Muscle of back (tissue), 13 donors: Measurements from ENCODE around the gene VANGL2. TPM values are rescaled to one million over a fixed set of nuclear protein-coding genes. Genes with fewer than 3 reads are reported as not detected.

Experiments
- DNase-seq, 3 donors: peaks; one replicate each; pipeline versions ENCODE4 v3.0.0 to v3.0.0-alpha.2; 2013
- long read RNA-seq, 9 donors: transcript quantifications; one replicate each; lab custom pipeline, GENCODE V29; 2026
- polyA plus RNA-seq, 10 donors: library from polyadenylated mRNA; unstranded; fragments of 120-200 nt; gene quantifications; one replicate each; pipeline ENCODE4 v1.2.1, GENCODE V29; 2013; ENCODE audit not compliant: insufficient read length in 10 of 10

VANGL2 gene
- polyA plus RNA-seq: 10 to 100 TPM in 3 of 10 donors, 1 to 10 TPM in 7; 7.5 to 18.7 (median 9.6) TPM
- long read RNA-seq, donor 1, full-length matches to known transcripts: 1 of 1 reads
- long read RNA-seq, donor 1, partial matches to known transcripts: 0 of 1 reads
- long read RNA-seq, donor 1, other reads (novel, unspliced or antisense): 0 of 1 reads
- long read RNA-seq, donor 2, full-length matches to known transcripts: 2 of 7 reads
- long read RNA-seq, donor 2, partial matches to known transcripts: 5 of 7 reads
- long read RNA-seq, donor 2, other reads (novel, unspliced or antisense): 0 of 7 reads
- long read RNA-seq, donor 3: 0 reads
- long read RNA-seq, donor 4: 0 reads
- long read RNA-seq, donor 5, full-length matches to known transcripts: 4 of 14 reads
- long read RNA-seq, donor 5, partial matches to known transcripts: 10 of 14 reads
- long read RNA-seq, donor 5, other reads (novel, unspliced or antisense): 0 of 14 reads
- long read RNA-seq, donor 6: 0 reads
- long read RNA-seq, donor 7: 0 reads
- long read RNA-seq, donor 8, full-length matches to known transcripts: 1 of 1 reads
- long read RNA-seq, donor 8, partial matches to known transcripts: 0 of 1 reads
- long read RNA-seq, donor 8, other reads (novel, unspliced or antisense): 0 of 1 reads
- long read RNA-seq, donor 9: 0 reads

DNA sequence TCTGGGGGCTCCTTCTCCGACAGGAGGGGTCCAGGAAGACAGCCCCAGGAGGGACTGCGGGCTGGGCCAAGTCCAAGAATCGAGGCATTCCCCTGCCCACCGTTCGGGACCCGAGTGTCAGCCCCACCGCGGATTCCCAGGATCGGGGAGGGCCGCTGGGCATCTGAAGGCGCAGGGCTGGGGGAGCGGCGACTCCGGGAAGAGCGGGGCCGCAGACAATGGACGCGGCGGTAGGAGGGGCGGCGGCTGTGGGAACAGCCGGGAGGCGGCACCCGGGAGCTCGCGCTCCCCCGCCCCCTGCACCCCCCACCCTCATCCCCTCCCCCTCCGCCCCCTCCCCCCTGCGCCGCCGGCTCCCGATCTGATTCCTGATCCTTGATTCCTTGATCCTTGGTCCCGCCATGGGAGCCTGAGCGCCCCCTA, at the start of gene VANGL2:
TSS of gene VANGL2 (plus strand) at position 342 of the 423 bp plus-strand sequence. CDS start 15,274 bp downstream, outside the sequence.
- peak; percentile 78 to 95 (median 90) for DNase-seq

DNA sequence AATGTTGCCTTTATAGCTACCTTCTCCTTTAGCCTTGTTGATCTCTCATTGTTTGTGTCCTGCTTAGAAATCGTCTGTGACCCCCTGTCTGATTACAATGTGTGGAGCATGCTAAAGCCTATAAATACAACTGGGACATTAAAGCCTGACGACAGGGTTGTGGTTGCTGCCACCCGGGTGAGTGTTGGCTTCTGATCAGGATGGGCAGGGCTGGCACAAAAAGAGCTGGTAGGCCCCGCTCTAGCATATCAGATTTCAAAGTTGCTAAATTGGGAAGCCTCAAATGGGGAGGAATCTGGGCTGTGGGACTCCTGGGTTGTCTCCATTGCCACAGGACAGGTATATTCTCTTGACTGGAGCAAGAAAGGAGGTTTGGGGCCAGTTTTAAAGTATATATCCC, 48.7 kb upstream of the VANGL2 start:
- peak in 1 of 3 donors; percentile 51 for DNase-seq

DNA sequence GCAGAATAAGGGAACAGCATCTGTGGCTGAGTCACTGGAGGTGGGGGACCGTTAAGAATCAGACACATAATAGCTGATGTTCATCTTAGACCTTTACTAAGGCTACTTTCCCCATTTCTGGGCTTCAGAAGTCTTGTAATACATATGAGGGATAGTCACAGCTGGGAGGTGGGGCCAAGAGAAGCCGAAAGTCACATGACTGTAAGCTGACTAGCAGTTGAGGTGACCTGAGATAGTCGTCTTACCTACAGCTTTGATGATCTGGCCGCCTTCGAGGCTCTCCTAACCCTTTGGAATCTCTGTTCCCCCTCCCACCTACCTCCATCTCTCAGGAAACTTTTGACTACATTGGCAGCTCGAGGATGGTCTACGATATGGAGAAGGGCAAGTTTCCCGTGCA, 47.8 kb upstream of the VANGL2 start:
- no peak for DNase-seq

DNA sequence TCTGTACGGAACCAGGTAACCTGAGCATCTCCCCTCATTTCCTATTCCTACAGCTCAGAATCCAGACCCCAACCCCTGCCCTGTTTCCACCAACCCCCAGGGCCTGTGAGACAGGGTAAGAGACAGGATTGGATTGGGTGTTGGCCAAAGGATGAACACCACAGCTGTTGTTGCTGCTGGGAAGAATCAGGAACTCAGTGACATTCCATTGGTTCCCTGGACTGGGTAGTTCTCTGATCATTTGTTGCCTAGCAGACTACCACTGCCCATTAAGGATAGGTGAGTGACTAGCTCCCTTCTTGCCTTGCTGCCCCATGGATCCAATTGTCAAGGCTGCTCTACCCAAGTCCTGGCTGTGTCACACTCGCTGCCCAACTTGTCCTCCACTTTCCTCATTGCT, 47.1 kb upstream of the VANGL2 start:
- peak in 2 of 3 donors; percentile 45 to 47 for DNase-seq

DNA sequence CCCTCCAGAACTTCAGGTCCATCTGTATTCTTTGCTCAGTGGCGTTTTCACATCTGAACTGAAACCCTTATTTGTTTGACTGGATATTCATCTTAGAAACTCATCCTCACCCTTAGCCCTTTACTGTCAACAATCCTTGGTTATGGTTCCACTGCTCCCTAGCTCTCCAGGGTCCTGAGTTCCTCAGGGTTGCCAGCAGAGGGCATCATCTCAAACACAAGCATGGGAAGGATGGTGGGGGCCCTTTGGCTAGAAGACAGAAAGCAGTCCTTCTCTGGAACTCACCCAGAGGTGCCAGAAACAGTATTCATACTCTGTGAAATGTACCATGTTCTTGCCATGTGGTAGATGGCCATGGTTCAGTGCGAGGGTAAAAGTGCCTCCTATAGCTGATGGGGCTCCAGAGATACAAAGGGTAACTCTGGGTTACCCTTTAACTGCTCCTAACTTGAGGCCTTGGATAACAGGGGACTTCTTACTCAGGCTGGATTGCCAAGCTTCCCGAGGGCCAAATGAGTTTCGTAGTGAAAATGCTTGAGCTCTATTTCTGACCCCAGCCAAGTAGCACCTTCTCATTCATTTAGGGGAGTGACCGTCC, 45.9 kb upstream of the VANGL2 start:
- DNase-seq: no peak

DNA sequence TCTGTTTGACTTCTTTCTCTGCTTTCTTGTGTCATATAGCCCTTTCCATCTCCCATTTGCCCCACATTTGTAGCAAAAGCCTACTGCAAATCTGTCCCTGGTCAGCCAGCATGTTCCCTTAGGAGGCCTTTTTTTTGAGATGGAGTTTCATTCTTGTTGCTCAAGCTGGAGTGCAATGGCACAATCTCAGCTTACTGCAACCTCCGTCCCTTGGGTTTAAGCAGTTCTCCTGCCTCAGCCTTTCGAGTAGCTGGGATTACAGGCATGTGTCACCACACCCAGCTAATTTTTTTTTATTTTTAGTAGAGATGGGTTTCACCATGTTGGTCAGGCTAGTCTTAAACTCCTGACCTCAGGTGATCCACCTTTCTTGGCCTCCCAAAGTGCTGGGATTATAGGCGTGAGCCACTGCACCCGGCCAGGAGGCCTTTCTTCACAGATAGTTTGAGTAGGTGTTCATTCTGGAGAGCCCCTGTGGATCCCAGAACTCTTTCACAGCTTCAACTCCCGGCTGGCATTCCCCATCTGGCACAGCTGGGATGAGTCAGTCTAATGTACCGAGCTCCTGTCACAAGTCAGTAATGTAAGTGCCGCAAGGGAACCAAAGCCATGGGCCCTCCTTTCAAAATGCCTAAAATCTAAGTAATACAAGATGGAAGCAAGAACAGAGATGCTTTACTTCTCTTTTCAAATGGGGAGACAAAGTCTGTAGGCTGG, 42.9 kb upstream of the VANGL2 start:
- no peak for DNase-seq

DNA sequence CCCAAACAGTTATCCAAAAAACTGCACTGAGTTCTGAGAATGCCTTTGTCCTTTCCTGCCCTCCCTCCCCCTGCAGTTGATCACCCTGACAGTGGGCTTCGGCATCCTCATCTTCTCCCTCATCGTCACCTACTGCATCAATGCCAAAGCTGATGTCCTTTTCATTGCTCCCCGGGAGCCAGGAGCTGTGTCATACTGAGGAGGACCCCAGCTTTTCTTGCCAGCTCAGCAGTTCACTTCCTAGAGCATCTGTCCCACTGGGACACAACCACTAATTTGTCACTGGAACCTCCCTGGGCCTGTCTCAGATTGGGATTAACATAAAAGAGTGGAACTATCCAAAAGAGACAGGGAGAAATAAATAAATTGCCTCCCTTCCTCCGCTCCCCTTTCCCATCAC, 42.3 kb upstream of the VANGL2 start:
- no peak for DNase-seq

DNA sequence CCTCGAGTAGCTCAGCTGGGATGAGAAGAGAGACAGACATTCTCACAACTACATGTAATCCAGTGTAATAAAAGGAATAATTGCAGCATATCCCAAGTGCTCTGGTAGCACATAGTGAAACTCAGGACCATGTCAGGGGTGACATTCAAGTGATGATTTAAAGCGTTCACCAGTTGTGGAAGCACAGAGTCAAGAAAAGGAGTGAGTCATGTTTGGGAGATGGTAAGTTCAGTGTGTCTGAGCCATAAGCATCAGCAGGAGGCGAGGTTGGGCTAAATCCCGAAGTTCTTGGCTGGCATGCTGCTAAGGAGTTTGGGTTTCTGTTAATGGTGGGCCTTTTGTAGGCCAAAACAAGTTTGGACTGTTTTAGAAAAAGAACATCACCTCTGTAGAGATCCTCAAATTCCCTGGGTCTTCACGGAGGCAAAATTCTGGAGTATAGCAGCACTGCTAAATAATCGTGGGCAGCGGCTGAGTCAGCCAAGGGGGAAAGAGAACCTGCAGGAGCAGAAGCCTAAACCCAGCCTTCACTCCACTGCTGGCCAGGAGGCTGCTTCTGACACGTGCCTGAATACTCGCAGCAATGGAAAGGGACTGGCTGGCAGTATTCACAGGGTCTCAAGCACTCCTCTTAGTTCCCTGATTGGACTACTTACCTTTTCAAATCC, 40.7 kb upstream of the VANGL2 start:
- no peak for DNase-seq

DNA sequence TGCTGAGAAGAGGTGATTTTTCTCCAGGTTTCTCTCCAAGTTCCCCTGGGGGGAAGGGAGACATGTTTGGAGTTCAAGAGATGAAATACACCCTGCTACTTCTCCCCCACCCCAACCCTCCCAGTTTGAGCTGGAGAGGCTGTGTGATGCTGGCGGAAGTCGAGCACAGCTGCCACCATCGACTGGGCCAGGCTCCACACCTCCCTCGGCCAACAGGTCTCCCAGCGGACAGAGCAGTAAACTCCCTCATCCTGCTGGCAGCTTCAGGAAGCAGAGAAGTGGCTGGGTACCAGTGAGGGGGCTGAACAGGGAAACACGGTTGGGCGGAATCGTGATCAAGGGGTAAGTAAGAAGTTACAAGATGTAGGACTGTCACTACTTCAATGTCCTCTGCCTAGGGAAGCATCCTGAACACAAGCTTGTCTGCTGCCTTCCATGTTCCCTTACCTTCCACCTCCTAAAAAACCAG, 40.1 kb upstream of the VANGL2 start:
- DNase-seq: no peak

DNA sequence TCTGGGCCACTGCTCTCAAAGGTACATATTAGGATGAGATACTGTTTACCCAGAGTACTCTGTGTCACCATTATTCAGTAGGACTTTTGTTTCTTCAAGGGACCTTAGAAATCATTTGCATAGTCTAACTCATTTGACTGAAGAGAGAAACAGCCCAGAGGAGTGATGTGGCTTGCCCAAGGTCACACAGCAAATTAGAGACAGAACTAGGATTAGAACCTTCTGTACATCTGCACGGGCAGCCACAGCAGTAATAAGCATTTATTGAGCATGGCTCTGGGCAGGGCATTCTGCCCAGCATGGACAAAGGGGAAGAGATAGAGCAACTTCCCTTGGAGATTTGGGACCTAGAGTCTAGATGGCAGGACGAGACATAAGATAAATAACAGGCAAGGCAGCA, 39.2 kb upstream of the VANGL2 start:
- no peak for DNase-seq

DNA sequence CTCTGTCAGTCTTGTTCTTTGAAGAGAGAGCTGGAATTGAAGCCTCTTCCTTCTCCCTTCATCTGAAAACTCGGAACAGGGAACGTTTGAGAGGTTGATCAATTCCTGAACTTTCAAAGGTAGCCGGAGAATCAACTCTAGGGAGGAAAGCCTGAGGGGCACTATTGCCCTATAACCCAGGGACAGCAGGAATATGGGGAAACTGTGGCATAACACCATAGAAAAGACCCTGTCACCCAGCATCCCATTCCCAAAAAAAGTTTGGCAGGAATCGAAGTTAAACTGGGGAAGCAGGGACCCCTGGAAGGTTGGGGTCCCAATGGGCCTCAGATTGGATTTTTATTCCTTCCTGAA, 38.6 kb upstream of the VANGL2 start:
- no peak for DNase-seq

DNA sequence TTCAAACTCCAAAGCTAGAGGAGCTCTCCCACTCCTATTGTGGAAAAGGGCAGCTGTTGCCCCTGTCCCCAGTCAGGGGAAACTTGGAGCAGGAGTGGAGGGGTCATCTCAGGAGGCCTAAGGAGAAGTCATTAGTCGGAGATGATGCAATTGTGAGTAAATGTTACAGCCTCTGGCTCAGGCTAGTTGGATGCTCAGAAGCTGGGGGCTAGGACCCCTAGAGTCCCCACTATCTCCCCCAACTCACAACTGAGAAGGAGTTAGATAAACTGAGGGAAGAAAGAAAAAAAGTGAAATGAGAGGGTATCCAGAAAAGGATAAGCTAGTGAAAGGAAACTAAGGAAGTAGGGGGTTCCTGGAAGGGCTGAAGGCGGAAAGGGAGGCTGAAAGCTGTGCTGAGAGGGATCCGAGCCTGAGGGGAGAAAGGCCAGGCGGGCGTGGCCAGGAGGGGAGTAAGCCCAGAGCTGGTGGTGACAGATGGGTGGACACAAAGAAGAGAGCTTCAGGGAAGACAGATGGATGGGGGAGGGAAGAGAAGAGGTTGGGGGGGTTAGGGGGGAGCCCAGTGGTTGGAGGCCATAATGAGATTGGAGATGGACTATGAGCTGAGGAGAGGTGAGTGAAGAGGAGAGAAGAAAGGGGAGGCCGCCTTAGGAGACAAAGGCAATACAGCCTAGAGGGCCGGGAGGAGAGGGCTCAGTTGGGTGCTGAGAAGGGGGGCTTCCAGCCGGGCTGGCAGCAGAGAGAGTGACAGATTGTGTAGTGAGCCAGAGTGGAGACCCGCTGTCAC, 38.0 kb upstream of the VANGL2 start:
- DNase-seq: no peak

DNA sequence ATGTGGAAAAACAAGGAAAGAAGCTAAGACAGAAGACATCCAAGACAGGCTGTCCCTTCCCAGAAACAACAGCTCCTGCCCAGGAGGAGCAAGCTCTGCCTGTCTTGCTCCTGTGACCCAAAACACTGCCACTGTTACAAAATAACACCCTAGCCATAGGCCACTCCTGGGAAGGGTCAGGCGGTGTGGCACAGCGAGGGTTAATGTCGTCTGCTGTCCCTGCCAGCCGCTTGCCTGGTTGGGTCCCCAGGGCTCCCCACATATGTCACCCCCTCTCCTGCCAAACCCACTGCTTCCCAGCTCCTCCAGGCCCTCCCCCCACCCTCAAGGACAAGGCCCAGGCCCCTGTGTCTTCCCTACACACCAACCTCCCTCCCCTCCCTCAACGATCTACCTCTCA, 37.4 kb upstream of the VANGL2 start:
- no peak for DNase-seq

DNA sequence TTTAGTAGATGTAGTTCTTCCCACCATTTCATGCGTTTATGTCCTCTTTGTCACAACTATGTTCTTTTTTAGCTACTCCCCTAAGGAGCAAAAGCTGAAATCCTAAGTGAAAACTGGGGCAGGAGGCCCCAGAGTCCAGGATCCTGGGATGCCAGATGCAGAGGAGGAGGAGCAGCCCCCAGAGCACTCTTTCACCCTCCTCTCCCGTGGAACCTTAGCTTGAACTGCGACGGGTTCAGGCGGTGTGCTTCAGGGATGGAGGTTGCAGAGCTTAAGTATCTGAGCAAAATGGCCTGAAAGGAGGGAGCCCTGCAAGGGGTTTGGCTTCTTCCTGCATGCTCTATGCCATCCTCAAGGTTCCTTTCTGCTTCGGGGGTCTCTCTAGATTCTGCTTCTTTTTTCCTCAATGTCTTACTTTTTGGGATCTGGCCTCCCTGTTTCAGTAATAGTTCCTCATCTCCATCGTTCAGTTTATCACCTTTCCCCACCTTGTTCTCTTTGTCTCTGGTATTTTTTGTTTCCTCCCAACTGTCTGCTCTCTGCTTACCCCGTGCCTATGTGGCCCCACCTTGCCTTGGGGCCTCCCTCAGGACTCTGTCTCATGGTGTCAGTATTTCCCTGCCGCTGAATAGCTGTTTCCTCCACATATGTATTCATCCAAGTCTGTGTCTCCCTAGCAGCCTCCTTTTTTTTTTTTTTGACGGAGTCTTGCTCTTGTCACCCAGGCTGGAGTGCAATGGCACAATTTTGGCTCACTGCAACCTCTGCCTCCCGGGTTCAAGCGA, 36.2 kb upstream of the VANGL2 start:
- DNase-seq: no peak

DNA sequence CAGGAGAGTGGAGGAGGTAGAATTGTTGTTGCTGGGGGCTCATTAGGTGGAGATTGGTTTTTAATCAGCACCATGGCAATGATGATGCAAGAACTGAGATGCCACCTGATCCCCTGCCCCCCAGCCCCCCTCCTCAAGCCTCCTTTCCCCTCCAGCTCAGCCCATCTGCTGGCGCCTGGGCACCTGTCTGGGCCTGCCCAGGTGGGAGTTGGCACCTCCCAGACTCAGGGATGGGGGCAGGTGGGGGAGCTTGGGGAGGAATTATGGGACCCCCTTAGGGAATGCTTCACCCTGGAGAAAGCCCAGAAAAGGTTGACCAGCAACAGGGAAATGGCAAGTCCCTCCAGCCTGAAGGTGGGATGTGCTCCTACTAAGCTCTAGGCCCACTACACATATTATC, 35.0 kb upstream of the VANGL2 start:
- no peak for DNase-seq

DNA sequence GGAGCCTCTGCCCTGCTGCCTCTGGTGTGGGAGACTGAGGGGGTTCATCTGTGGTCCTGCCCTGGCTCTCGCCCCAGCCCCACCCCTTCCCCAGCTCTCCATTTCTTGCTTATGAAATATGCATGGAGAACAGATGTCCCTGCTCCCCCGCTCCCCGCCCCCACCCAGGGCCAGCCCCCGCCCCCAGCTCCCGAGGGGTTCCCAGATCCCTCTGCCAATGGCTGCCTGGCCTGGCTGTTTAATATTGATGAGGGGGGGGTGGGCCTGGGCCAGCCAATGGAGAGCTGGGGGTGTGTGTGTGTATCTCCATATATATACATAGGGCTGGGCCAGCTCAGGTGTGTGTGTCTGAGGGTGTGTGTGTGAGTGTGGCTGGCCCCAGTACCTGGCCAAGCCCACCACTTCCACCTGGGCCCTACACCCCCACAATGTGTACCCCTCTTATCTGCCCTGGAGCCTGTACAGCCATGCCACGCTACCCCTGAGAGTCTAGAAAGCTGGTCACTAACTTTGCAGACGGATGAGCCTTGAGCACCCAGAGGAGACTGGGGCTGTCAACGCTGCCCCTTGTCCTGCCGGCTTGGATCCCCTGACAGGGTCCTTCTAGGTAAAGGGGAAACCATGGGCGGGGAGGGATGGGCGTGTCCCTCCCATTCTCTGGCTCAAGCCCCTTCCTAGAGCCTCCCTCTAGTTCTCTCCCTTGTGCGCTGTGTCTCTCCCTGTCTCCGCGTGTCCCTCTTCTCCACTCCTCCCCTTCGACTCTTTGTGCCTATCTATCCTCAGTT, 33.4 kb upstream of the VANGL2 start, which contains the start of gene NHLH1:
TSS of gene NHLH1 (plus strand) at position 341 of the 785 bp plus-strand sequence. CDS start 3,661 bp downstream, outside the sequence.
- peak in 1 of 3 donors; percentile 45 for DNase-seq

DNA sequence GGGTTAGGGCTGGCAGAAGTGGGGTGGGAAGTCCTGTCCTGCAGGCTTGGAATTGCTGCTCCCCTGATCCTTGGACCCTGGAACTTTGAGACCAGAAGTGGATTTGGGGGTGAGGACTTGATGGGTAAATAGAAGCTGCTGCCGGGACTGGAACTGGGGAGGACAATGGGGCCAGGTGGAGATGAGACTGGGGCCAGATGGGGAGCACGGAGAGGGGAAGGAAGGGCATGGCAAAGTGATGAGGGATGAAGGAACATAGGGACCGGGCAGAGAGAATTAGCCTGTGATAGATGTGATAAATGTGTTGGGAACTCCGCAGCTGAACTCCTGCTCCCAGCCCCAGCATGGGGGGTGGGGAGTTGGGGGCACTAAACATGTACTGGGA, 32.9 kb upstream of the VANGL2 start:
- no peak for DNase-seq

DNA sequence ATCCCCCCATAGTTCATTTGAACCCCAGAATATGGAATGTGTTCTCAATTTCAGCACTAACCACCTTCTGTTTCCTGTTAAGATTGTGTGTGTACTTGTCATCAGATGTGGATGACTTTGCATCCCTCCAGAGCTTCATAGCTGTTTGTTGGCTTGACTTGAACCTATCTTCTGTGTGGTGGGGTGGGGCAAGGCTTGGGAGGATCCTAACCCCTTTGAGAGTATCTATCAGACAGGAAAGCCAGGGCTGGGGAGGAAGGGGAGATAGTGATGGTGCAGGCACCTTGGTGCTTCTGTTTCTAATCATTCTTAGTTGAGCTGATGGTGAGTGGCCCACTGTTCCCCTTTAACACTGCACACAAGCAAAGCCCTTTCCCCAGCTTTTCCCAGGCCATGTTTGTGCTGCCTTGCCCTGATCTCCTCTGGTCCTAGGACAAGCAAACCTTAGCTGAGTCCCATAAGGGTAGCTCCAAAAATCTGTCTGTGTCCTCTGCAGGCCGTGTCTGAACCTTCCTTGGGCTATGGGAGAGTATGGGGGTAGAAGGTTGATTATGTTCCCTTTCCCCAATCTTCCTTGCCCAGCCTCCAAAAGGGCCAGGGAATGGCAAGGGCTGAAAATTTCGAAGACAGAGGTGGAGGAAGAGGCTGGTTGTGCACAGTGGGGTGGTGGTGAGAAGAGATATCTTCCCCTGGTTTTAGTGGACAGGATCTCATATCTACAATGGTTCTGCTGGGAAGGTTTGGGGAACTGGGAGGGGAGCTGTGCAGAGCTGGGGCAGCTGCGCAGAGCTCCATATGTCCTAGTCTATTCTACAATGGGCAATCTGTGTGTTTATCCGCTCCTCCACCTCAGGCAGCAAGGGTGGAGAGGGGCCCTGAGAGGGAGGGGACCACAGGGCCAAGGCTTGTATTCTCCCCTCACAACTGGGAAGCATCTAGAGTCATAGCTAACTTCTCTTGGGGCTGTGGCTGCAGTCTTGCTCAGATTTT, 32.1 kb upstream of the VANGL2 start:
- DNase-seq: no peak
